Chondrocyte (in vitro differentiated cells): ENCODE data around the gene ARHGEF11. TPM values are rescaled to one million over a fixed set of nuclear protein-coding genes. Genes with fewer than 3 reads are reported as not detected.

Source experiments
- DNase-seq: peaks from one replicate; pipeline ENCODE4 v3.0.0; 2021; ENCODE audit warnings: mixed read lengths, low spot score
- H3K27ac Mint-ChIP-seq: one replicate; pipeline ENCODE4 v1.8.0; 2021; ENCODE audit warnings: mild to moderate bottlenecking, moderate library complexity, mixed read lengths; ENCODE audit not compliant: unreplicated experiment
- H3K27me3 Mint-ChIP-seq: 2 replicates; pipeline ENCODE4 v1.8.0; 2021; ENCODE audit warnings: low read depth, mixed read lengths
- H3K36me3 Mint-ChIP-seq: 2 replicates; pipeline ENCODE4 v1.8.0; 2021; ENCODE audit warnings: low read depth, mixed read lengths
- H3K4me1 Mint-ChIP-seq: 2 replicates; pipeline ENCODE4 v1.8.0; 2021; ENCODE audit warnings: low read depth, mild to moderate bottlenecking, mixed read lengths
- H3K4me3 Mint-ChIP-seq: one replicate; pipeline ENCODE4 v1.8.0; 2021; ENCODE audit warnings: mild to moderate bottlenecking, moderate library complexity, mixed read lengths; ENCODE audit not compliant: unreplicated experiment
- H3K9me3 Mint-ChIP-seq: 2 replicates; pipeline ENCODE4 v1.8.0; 2021; ENCODE audit warnings: low read depth, mixed read lengths
- total RNA-seq: library from RNA; stranded (reverse); gene quantifications from 3 replicates; pipeline ENCODE4 v1.2.1, GENCODE V29; 2021
- TF ChIP-seq, protein P1 (sequence below): fragments of 200-600 bp; sonication (generic); IDR thresholded peaks from 2 replicates; pipeline ENCODE4 v1.5.0; 2021; ENCODE audit warnings: antibody characterized with exemption, mild to moderate bottlenecking, moderate library complexity

Gene ARHGEF11
- total RNA-seq, 1 donor from 2014 or later: 34.8 TPM

DNA sequence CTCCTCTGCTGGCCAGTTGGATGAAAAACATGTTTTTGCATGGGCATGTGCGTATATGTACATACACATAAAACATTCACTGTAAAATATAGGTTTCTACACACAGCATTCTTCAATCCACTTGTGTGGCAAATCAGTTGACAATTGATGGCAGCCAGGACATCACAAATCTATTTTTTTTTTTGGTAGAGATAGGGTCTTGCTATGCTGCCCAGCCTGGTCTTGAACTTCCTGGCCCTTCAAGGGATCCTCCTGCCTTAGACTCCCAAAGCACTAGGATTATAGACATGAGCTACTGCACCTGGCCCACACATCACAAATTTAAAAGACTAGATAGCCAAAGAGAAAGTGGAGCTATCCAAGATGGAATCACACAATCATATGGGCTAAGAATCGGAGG is 39.6 kb downstream of the ARHGEF11 start:
- DNase-seq: no peak
- Mint-ChIP-seq H3K27ac (no peak overlapping the region), H3K9me3 (no peaks in the 10 kb centered on the region), H3K4me3 (no peak overlapping the region), H3K4me1 (peaks cover 28% of the 10 kb centered on the region), H3K36me3 (no peaks in the 10 kb centered on the region), H3K27me3 (no peaks in the 10 kb centered on the region)
- TF ChIP-seq, protein P1, sequence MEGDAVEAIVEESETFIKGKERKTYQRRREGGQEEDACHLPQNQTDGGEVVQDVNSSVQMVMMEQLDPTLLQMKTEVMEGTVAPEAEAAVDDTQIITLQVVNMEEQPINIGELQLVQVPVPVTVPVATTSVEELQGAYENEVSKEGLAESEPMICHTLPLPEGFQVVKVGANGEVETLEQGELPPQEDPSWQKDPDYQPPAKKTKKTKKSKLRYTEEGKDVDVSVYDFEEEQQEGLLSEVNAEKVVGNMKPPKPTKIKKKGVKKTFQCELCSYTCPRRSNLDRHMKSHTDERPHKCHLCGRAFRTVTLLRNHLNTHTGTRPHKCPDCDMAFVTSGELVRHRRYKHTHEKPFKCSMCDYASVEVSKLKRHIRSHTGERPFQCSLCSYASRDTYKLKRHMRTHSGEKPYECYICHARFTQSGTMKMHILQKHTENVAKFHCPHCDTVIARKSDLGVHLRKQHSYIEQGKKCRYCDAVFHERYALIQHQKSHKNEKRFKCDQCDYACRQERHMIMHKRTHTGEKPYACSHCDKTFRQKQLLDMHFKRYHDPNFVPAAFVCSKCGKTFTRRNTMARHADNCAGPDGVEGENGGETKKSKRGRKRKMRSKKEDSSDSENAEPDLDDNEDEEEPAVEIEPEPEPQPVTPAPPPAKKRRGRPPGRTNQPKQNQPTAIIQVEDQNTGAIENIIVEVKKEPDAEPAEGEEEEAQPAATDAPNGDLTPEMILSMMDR: no peak

DNA sequence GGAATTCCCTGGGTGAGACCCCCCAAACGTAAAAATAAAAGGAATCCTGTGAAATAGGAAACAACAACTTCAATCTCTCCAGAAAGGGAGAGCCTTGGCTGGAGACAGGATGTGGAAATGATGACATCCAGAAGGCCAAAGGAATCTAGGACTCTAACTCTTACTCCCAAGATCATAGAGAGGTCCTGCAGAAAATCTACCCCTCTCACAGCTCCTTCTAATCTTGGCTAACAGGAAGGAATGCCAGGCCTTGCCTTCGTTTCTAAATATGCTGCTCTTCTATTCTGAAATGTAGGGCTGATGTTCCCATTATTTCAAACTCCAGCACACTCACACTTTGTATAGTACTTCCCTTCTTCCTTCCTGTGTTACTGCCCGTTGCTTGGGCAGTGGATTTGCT is 40.7 kb downstream of the ARHGEF11 start:
- Mint-ChIP-seq H3K9me3 (no peaks in the 10 kb centered on the region), H3K27me3 (no peaks in the 10 kb centered on the region), H3K4me3 (no peak overlapping the region), H3K36me3 (no peaks in the 10 kb centered on the region), H3K27ac (no peak overlapping the region), H3K4me1 (peaks cover 31% of the 10 kb centered on the region)
- TF ChIP-seq, protein P1: no peak
- no peak for DNase-seq

DNA sequence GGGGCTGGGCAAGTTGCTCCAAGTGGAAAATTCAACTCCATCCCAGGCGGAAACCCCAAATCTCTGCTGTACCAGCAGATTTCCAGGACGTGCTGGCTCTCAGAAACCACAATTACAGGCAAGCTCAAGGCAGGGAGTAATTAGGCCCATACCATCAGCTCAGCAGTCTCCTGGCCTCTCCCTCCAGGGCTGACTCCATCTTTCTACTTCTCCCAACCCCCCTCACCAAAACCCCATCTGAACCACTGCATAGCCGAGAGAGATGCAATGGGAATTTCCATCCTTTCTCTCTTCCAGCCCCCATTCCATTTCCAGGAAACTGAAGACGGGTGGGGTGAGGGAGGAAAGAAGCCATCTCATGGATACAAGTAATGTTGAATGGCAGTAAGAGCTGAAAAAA is 41.2 kb downstream of the ARHGEF11 start:
- H3K27me3 Mint-ChIP-seq: no peaks in the 10 kb centered on the region
- no peak overlapping the region for H3K27ac Mint-ChIP-seq
- H3K4me3 Mint-ChIP-seq: no peak overlapping the region
- peaks cover 31% of the 10 kb centered on the region for H3K4me1 Mint-ChIP-seq
- no peak for DNase-seq
- no peaks in the 10 kb centered on the region for H3K36me3 Mint-ChIP-seq
- TF ChIP-seq, protein P1: no peak
- H3K9me3 Mint-ChIP-seq: no peaks in the 10 kb centered on the region

DNA sequence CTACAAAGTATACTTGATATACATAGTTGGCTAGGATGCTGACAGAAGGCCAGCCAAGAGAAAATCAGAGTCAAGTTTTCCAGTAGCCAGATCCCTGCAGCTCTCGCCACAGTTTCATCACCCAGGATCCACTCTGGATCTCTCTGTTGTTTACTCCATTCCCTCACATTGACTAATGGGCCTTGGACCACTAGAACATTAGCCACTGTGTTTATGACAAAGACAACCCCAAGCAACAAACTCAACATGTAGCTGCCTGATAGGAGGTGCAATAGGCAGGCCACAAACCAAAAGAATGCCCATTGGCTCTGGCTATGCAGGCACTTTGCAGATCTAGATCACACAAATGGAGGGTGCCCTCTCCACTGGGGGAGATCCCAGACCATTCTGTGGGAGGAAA is 44.2 kb downstream of the ARHGEF11 start:
- Mint-ChIP-seq H3K36me3 (no peaks in the 10 kb centered on the region), H3K9me3 (no peaks in the 10 kb centered on the region), H3K27ac (no peak overlapping the region), H3K4me3 (no peak overlapping the region), H3K27me3 (no peaks in the 10 kb centered on the region), H3K4me1 (peaks cover 22% of the 10 kb centered on the region)
- DNase-seq: no peak
- TF ChIP-seq, protein P1: no peak

DNA sequence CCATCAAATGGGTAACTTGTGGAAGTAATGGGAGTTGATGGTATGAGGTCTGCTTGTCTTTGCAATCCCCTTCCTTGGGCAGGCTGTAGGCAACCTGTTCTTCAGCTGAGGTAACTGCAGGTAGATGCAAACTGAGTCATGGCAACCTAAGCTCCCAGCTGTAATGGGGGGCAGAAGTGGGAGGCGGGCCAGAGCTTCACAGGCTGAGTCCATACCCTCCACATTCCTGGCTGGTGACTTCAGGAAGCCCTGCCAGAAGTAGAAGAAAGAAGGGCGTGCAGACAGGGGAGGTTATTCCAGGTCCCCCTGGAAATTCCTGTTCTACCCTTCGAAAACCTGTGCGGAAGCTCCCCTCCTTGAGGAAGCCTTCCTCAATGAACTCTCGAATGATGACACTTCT is 44.9 kb downstream of the ARHGEF11 start:
- Mint-ChIP-seq H3K27ac (no peak overlapping the region), H3K27me3 (no peaks in the 10 kb centered on the region), H3K9me3 (no peaks in the 10 kb centered on the region), H3K4me3 (no peak overlapping the region), H3K36me3 (no peaks in the 10 kb centered on the region), H3K4me1 (peaks cover 22% of the 10 kb centered on the region)
- DNase-seq: no peak
- TF ChIP-seq, protein P1: no peak
